ENCODE results near the gene TUBB1.

TUBB1 gene

DNA sequence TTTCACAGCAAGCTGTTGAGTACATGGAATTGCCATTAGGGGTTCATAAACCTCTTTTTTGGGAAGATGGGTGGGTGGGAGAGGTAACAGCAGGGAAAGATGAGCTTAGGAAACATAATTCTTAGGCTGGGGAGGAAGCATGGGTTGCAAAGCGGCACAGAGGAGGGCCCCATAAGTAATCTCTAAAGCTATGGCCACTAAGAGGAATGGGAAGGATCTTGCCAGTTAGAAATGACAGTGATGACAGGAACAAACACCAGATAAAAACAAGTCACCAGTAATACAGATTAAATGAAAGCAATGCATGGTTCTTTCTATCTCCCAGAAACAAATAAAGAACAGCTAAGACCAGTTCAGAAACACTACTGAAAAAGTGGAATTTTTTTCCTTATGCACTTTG, 54.4 kb downstream of the TUBB1 start:
- TF ChIP-seq, protein P1, sequence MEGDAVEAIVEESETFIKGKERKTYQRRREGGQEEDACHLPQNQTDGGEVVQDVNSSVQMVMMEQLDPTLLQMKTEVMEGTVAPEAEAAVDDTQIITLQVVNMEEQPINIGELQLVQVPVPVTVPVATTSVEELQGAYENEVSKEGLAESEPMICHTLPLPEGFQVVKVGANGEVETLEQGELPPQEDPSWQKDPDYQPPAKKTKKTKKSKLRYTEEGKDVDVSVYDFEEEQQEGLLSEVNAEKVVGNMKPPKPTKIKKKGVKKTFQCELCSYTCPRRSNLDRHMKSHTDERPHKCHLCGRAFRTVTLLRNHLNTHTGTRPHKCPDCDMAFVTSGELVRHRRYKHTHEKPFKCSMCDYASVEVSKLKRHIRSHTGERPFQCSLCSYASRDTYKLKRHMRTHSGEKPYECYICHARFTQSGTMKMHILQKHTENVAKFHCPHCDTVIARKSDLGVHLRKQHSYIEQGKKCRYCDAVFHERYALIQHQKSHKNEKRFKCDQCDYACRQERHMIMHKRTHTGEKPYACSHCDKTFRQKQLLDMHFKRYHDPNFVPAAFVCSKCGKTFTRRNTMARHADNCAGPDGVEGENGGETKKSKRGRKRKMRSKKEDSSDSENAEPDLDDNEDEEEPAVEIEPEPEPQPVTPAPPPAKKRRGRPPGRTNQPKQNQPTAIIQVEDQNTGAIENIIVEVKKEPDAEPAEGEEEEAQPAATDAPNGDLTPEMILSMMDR (conservative IDR thresholded peaks at IDR 0.05; ENCODE audit: low read depth) = no peak
- H3K27ac ChIP-seq = no peak overlapping the region
- ChIA-PET CTCF (interaction anchor here (0.6 to 1.0 kb wide), 4 partner anchors 14 to 234 kb away, joined by 3 to 5 read pairs (median 4); no protein-coding TSS in a partner anchor), POLR2A (ENCODE audit: low non-redundant PET) (no interaction called here)
- no peak for DNase-seq (ENCODE audit: low spot score)

DNA sequence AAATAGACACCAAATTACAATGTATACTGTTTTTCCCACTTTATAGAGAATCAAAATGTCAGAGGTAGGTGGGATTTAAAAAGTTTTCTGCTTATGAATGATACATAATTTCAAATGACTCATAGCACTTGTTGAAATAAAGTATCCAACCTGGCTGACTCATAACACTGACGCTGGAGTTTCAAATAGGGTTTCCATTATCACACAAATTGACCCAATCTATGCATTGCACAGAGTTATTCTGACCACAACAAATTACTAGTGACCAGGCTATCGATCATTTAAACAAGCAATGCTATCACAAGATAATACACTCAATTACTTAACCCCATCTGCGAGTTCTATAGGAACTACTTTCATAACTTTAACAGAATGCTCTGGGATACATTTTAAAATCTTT, 55.2 kb downstream of the TUBB1 start:
- TF ChIP-seq, protein P1 (conservative IDR thresholded peaks at IDR 0.05; ENCODE audit: low read depth) = no peak
- no peak overlapping the region for H3K27ac ChIP-seq
- ChIA-PET POLR2A (ENCODE audit: low non-redundant PET) (no interaction called here), CTCF (interaction anchor here (0.6 to 1.0 kb wide), 3 partner anchors 14 to 1594 kb away, joined by 3 to 4 read pairs (median 3); no protein-coding TSS in a partner anchor)
- DNase-seq (ENCODE audit: low spot score) = peak; percentile 80

GRCh38 chr20:59075934-59076508, 56.8 kb downstream of the TUBB1 start:
- POLR2A ChIA-PET (ENCODE audit: low non-redundant PET) = no interaction called here
- DNase-seq (ENCODE audit: low spot score) = no peak
- TF ChIP-seq, protein P1 (conservative IDR thresholded peaks at IDR 0.05; ENCODE audit: low read depth) = no peak
- CTCF ChIA-PET = interaction anchor here (0.5 to 1.2 kb wide), 4 partner anchors 12 to 146 kb away, joined by 3 to 4 read pairs (median 3); no protein-coding TSS in a partner anchor
- H3K27ac ChIP-seq = no peak overlapping the region

All from RWPE1 (cell line).